RWPE2 (cell line): Measurements from ENCODE around the gene CCDC174.

ENCODE experiments used
- ATAC-seq: fragments of 200-7000 bp; cut with Tn5 transposase; 3 replicates; pipeline ENCODE4 v1.9.1; 2021; ENCODE audit warnings: low read depth
- DNase-seq: peaks from one replicate; pipeline ENCODE4 v3.0.0-alpha.2; 2020; ENCODE audit warnings: low spot score
- H3K27ac ChIP-seq: fragments of 450-650 bp; 2 replicates; pipeline ENCODE4 v1.5.1; 2017; ENCODE audit warnings: mild to moderate bottlenecking; ENCODE audit not compliant: poor library complexity, severe bottlenecking
- H3K27me3 ChIP-seq: fragments of 250-450 bp; sonication (Bioruptor Pico); 2 replicates; pipeline ENCODE4 v1.5.1; 2021; ENCODE audit warnings: mild to moderate bottlenecking, moderate library complexity; ENCODE audit not compliant: insufficient read depth, poor library complexity, severe bottlenecking
- H3K36me3 ChIP-seq: fragments of 250-450 bp; sonication (Bioruptor Pico); 2 replicates; pipeline ENCODE4 v1.5.1; 2020; ENCODE audit warnings: low read depth, mild to moderate bottlenecking, moderate library complexity
- H3K4me1 ChIP-seq: fragments of 250-450 bp; sonication (Bioruptor Pico); 2 replicates; pipeline ENCODE4 v1.5.1; 2021; ENCODE audit warnings: mild to moderate bottlenecking, moderate library complexity; ENCODE audit not compliant: insufficient read depth, poor library complexity, severe bottlenecking
- H3K4me3 ChIP-seq: fragments of 250-450 bp; sonication (Bioruptor Pico); 2 replicates; pipeline ENCODE4 v1.5.1; 2021; ENCODE audit warnings: mild to moderate bottlenecking, moderate library complexity; ENCODE audit not compliant: severe bottlenecking
- H3K9me3 ChIP-seq: fragments of 250-450 bp; sonication (Bioruptor Pico); 2 replicates; pipeline ENCODE4 v1.5.1; 2021; ENCODE audit warnings: mild to moderate bottlenecking, moderate library complexity; ENCODE audit not compliant: severe bottlenecking
- TF ChIP-seq, protein P1 (sequence below): fragments of 450-650 bp; IDR thresholded peaks from one replicate; pipeline ENCODE4 v1.5.1; 2017; ENCODE audit warnings: mild to moderate bottlenecking, moderate library complexity; ENCODE audit not compliant: poor library complexity, severe bottlenecking

CCDC174 gene

DNA sequence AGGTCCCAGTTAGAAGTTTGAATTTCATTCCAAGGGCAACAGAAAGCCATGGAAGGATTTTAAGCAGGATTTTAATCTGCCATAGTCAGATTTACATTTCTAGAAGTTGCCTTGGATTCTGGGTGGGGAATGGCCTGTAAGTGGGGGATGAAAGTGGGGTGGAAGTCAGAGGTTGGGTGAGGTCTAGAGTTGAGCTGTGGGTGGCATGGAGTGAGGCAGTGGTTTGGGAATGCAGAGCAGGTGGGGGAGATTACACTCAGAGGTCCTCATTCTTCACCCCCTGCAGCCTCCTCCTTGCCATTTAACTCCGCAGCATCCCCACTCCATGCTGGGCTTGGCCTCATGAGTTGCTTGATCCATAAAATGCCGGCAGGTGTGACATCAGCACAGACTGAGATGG is 32.0 kb upstream of the CCDC174 start:
- ATAC-seq: no peak
- peaks cover 3% of the 10 kb centered on the region for H3K4me1 ChIP-seq
- no peaks in the 10 kb centered on the region for H3K36me3 ChIP-seq
- DNase-seq: no peak
- H3K4me3 ChIP-seq: no peak overlapping the region
- no peak overlapping the region for H3K27ac ChIP-seq
- H3K9me3 ChIP-seq: no peaks in the 10 kb centered on the region
- no peaks in the 10 kb centered on the region for H3K27me3 ChIP-seq
- TF ChIP-seq, protein P1, sequence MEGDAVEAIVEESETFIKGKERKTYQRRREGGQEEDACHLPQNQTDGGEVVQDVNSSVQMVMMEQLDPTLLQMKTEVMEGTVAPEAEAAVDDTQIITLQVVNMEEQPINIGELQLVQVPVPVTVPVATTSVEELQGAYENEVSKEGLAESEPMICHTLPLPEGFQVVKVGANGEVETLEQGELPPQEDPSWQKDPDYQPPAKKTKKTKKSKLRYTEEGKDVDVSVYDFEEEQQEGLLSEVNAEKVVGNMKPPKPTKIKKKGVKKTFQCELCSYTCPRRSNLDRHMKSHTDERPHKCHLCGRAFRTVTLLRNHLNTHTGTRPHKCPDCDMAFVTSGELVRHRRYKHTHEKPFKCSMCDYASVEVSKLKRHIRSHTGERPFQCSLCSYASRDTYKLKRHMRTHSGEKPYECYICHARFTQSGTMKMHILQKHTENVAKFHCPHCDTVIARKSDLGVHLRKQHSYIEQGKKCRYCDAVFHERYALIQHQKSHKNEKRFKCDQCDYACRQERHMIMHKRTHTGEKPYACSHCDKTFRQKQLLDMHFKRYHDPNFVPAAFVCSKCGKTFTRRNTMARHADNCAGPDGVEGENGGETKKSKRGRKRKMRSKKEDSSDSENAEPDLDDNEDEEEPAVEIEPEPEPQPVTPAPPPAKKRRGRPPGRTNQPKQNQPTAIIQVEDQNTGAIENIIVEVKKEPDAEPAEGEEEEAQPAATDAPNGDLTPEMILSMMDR: no peak

DNA sequence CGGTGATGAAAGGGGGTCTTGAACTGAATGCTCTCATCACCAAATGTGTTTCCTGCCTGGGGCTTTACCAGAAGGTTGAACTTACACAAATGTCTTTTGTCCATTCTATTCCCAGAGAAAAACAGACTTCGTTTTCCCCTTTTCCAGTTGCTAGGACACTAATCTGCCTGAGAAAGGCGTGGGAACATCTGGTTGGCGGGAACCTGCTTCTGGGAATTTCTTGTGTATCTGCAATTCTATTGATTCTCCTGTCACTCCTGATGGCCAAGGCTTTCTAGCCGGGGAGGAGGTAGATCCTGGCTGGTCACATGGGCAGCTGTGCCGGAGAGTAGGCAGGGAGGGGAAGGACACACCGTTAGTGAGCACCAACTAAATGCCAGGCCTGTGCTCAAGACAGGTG is 31.1 kb upstream of the CCDC174 start:
- Histone ChIP-seq H3K4me1 (peaks cover 3% of the 10 kb centered on the region), H3K27me3 (no peaks in the 10 kb centered on the region), H3K36me3 (no peaks in the 10 kb centered on the region), H3K27ac (no peak overlapping the region), H3K9me3 (no peaks in the 10 kb centered on the region), H3K4me3 (no peak overlapping the region)
- DNase-seq (no peak), ATAC-seq (no peak)
- TF ChIP-seq, protein P1: no peak

DNA sequence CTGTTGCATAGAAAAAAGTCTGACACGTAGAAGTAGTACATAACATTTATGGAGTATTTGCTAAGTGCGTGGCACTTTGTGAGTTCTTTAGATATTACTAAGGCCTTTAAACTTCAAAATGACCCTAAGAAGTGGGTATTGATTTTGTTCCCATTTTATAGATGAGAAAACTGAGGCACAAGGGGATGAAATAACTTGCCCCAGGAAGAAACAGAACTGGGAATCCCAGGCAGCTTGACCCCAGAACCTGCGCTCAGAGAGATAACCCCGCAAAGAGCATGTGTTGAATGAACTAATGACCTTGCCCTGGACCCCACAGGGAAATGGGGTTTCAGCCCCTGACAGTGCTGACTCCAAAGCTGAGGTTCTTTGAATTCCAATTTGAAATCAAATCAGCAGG is 30.5 kb upstream of the CCDC174 start:
- TF ChIP-seq, protein P1: no peak
- Histone ChIP-seq H3K27me3 (no peaks in the 10 kb centered on the region), H3K4me1 (peaks cover 3% of the 10 kb centered on the region), H3K9me3 (no peaks in the 10 kb centered on the region), H3K36me3 (no peaks in the 10 kb centered on the region), H3K27ac (no peak overlapping the region), H3K4me3 (no peak overlapping the region)
- DNase-seq (no peak), ATAC-seq (no peak)

DNA sequence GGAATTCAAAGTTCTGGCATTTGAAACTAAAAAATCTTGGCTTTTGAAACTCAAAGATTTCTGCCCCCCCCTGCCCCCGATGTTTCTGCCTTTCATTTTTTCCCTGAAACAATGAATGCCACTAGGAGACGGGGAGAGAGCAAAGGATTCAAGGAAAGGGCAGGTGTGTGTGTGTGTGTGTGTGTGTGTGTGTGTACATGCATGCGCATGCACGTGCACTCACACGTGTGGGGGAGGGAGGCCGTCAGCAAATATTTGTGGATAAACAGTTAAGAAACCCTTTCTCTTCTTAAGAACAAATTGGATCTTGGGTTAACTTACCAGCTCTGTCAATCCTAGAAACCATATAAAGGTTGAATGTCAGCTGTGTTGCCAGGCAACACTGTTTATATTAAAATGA is 29.2 kb upstream of the CCDC174 start:
- H3K9me3 ChIP-seq: no peaks in the 10 kb centered on the region
- ATAC-seq (no peak), DNase-seq (no peak)
- TF ChIP-seq, protein P1: no peak
- H3K4me1 ChIP-seq: peaks cover 2% of the 10 kb centered on the region
- H3K27ac ChIP-seq: no peak overlapping the region
- no peak overlapping the region for H3K4me3 ChIP-seq
- no peaks in the 10 kb centered on the region for H3K27me3 ChIP-seq
- no peaks in the 10 kb centered on the region for H3K36me3 ChIP-seq

DNA sequence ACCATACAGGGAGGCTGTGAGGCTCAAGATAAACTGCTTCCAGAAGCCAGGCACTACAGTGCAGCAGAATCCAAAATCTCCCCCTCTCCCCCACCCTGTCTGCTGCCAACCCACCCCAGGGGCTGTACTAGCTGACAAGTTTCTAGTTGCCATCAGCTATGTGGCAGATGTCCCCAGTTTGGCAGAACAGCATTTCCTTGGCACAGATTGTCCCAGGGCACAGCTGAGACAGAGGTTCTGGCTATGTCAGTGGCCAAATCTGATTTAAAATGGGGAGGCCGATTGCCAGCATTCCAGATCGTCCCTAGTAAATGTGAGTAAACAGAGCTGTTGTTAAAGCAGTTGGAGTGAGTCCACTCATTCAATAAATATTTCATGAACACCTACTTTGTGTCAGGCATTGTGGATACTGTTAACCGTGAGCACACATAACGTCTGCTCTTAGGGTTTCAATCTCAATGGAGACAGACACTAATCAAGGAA is 28.0 kb upstream of the CCDC174 start:
- Histone ChIP-seq H3K4me3 (no peak overlapping the region), H3K4me1 (no peaks in the 10 kb centered on the region), H3K27ac (no peak overlapping the region), H3K9me3 (no peaks in the 10 kb centered on the region), H3K27me3 (no peaks in the 10 kb centered on the region), H3K36me3 (no peaks in the 10 kb centered on the region)
- TF ChIP-seq, protein P1: no peak
- DNase-seq (no peak), ATAC-seq (no peak)
